Neural cell (in vitro differentiated cells): ENCODE data around the gene SMOC1. TPM values are rescaled to one million over a fixed set of nuclear protein-coding genes. Genes with fewer than 3 reads are reported as not detected.

Experiments
- H2AFZ ChIP-seq: fragments of 200-600, 300-800 bp; sonication (generic), shearing (Covaris generic); 2 replicates; pipeline ENCODE4 v1.6.0; 2014; ENCODE audit warnings: low read depth, mild to moderate bottlenecking, antibody characterized with exemption, low read length, moderate library complexity
- H3F3A ChIP-seq: fragments of 200-600 bp; shearing (Covaris generic); 2 replicates; pipeline ENCODE4 v1.6.1; 2016; ENCODE audit warnings: mild to moderate bottlenecking, moderate library complexity, mixed read lengths, antibody characterized with exemption, low read length; ENCODE audit not compliant: insufficient read depth, poor library complexity, severe bottlenecking
- H3K27ac ChIP-seq: fragments of 200-600, 300-800 bp; sonication (generic), shearing (Covaris generic); 2 replicates; pipeline ENCODE4 v1.5.1; 2014; ENCODE audit warnings: mild to moderate bottlenecking, low read length, moderate library complexity
- H3K27me3 ChIP-seq: fragments of 300-800, 200-600 bp; sonication (generic), shearing (Covaris generic); 2 replicates; pipeline ENCODE4 v1.6.0; 2014; ENCODE audit warnings: mild to moderate bottlenecking, low read depth, low read length, moderate library complexity; ENCODE audit not compliant: insufficient read depth
- H3K36me3 ChIP-seq: fragments of 300-800, 200-600 bp; sonication (generic), shearing (Covaris generic); 2 replicates; pipeline ENCODE4 v1.5.1; 2014; ENCODE audit warnings: mild to moderate bottlenecking, antibody characterized with exemption, low read length, moderate library complexity; ENCODE audit not compliant: insufficient read depth
- H3K4me2 ChIP-seq: fragments of 300-800, 200-600 bp; sonication (generic), shearing (Covaris generic); 2 replicates; pipeline ENCODE4 v1.6.0; 2014; ENCODE audit warnings: mild to moderate bottlenecking, low read length
- H3K4me3 ChIP-seq: fragments of 300-800, 200-600 bp; sonication (generic), shearing (Covaris generic); 2 replicates; pipeline ENCODE4 v1.5.1; 2014; ENCODE audit warnings: mild to moderate bottlenecking, low read length, moderate library complexity
- H3K79me2 ChIP-seq: fragments of 200-600 bp; shearing (Covaris generic); replicated peaks from 2 replicates; pipeline ENCODE4 v1.6.0; 2014; ENCODE audit warnings: mild to moderate bottlenecking, low read length, moderate library complexity; ENCODE audit not compliant: insufficient read depth
- H3K9ac ChIP-seq: fragments of 300-800, 200-600 bp; sonication (generic), shearing (Covaris generic); 2 replicates; pipeline ENCODE4 v1.6.1; 2016; ENCODE audit warnings: mild to moderate bottlenecking, low read length, mixed read lengths
- H3K9me2 ChIP-seq: fragments of 200-600 bp; shearing (Covaris generic); 2 replicates; pipeline ENCODE4 v1.6.1; 2016; ENCODE audit warnings: mild to moderate bottlenecking, low read length, mixed read lengths; ENCODE audit not compliant: insufficient read depth
- H3K9me3 ChIP-seq: fragments of 200-600, 300-800 bp; sonication (generic), shearing (Covaris generic); 2 replicates; pipeline ENCODE4 v1.6.1; 2016; ENCODE audit warnings: mild to moderate bottlenecking, mixed run types, low read length, moderate library complexity, mixed read lengths
- H4K20me1 ChIP-seq: fragments of 200-600 bp; shearing (Covaris generic); 2 replicates; pipeline ENCODE4 v1.6.1; 2016; ENCODE audit warnings: mild to moderate bottlenecking, mixed run types; ENCODE audit not compliant: insufficient read depth
- CTCF ChIP-seq: fragments of 450-650 bp; IDR thresholded peaks from 2 replicates; pipeline ENCODE4 v1.5.1; 2014; ENCODE audit warnings: antibody characterized with exemption, mild to moderate bottlenecking, moderate library complexity; ENCODE audit not compliant: poor library complexity, severe bottlenecking
- EP300 ChIP-seq: fragments of 450-650 bp; conservative IDR thresholded peaks from 2 replicates; pipeline ENCODE4 v1.6.1; 2014; ENCODE audit warnings: antibody characterized with exemption, mild to moderate bottlenecking, moderate library complexity; ENCODE audit not compliant: poor library complexity, severe bottlenecking
- EZH2 ChIP-seq: fragments of 200-600, 300-800 bp; shearing (Covaris generic), sonication (generic); IDR thresholded peaks from 2 replicates; pipeline ENCODE4 v1.6.1; 2014; ENCODE audit warnings: antibody characterized with exemption, low read length, borderline replicate concordance, mild to moderate bottlenecking; ENCODE audit not compliant: insufficient read depth, poor library complexity, severe bottlenecking
- MXI1 ChIP-seq: fragments of 450-650 bp; conservative IDR thresholded peaks from 2 replicates; pipeline ENCODE4 v1.6.1; 2014; ENCODE audit warnings: antibody characterized with exemption, mild to moderate bottlenecking; ENCODE audit not compliant: poor library complexity, severe bottlenecking
- POLR2AphosphoS5 ChIP-seq: IDR thresholded peaks from 2 replicates; pipeline ENCODE4 v1.6.1; 2012
- RAD21 ChIP-seq: fragments of 450-650 bp; conservative IDR thresholded peaks from 2 replicates; pipeline ENCODE4 v1.6.1; 2014; ENCODE audit warnings: antibody characterized with exemption, mild to moderate bottlenecking, moderate library complexity
- SMC3 ChIP-seq: fragments of 450-650 bp; conservative IDR thresholded peaks from 2 replicates; pipeline ENCODE4 v1.6.1; 2014; ENCODE audit warnings: antibody characterized with exemption, mild to moderate bottlenecking, moderate library complexity; ENCODE audit not compliant: poor library complexity
- TAF1 ChIP-seq: IDR thresholded peaks from 2 replicates; pipeline ENCODE4 v1.6.1; 2012; ENCODE audit warnings: low read depth
- polyA plus RNA-seq: library from polyadenylated mRNA; depleted of rRNA; stranded (reverse); fragments of >200 nt; gene quantifications from 2 replicates; pipeline ENCODE4 v1.2.3, GENCODE V29; 2014
- TF ChIP-seq, protein P1 (sequence below): IDR thresholded peaks from 2 replicates; pipeline ENCODE4 v1.6.1; 2012; ENCODE audit warnings: borderline replicate concordance

SMOC1 gene
- polyA plus RNA-seq, 1 donor from 2014 or later, result 8.7 TPM

DNA sequence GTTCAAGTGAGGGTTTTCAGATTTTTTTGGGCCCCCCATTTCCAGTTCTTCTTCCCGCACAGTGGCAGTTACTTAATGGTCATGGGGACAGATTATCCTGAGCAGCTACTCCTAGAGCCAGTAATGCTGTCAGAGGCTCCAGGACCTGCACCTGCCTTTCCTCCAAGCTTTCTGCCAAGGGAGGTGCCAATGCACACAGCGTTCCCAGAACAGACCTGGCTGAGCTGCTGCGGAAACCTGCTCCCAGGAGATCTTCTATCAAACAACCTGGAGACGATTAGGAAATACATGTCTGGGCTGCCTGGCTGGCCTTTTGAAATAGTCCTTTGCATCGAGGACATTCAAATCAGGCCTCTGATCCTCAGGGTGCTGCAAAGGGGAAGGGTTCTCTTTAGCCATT is 188.6 kb downstream of the SMOC1 start:
- Histone ChIP-seq H4K20me1 (no peaks in the 10 kb centered on the region), H3K4me2 (no peak overlapping the region), H3K9me3 (no peaks in the 10 kb centered on the region), H3K27ac (no peak overlapping the region), H3K79me2 (no peaks in the 10 kb centered on the region), H3K9ac (no peak overlapping the region), H3F3A (no peaks in the 10 kb centered on the region), H2AFZ (no peak overlapping the region), H3K36me3 (no peaks in the 10 kb centered on the region), H3K27me3 (no peaks in the 10 kb centered on the region), H3K9me2 (no peaks in the 10 kb centered on the region), H3K4me3 (no peak overlapping the region)
- TF ChIP-seq RAD21 (no peak), SMC3 (no peak), EZH2 (no peak), POLR2AphosphoS5 (no peak), EP300 (no peak), MXI1 (no peak), CTCF (no peak), TAF1 (no peak)
- TF ChIP-seq, protein P1, sequence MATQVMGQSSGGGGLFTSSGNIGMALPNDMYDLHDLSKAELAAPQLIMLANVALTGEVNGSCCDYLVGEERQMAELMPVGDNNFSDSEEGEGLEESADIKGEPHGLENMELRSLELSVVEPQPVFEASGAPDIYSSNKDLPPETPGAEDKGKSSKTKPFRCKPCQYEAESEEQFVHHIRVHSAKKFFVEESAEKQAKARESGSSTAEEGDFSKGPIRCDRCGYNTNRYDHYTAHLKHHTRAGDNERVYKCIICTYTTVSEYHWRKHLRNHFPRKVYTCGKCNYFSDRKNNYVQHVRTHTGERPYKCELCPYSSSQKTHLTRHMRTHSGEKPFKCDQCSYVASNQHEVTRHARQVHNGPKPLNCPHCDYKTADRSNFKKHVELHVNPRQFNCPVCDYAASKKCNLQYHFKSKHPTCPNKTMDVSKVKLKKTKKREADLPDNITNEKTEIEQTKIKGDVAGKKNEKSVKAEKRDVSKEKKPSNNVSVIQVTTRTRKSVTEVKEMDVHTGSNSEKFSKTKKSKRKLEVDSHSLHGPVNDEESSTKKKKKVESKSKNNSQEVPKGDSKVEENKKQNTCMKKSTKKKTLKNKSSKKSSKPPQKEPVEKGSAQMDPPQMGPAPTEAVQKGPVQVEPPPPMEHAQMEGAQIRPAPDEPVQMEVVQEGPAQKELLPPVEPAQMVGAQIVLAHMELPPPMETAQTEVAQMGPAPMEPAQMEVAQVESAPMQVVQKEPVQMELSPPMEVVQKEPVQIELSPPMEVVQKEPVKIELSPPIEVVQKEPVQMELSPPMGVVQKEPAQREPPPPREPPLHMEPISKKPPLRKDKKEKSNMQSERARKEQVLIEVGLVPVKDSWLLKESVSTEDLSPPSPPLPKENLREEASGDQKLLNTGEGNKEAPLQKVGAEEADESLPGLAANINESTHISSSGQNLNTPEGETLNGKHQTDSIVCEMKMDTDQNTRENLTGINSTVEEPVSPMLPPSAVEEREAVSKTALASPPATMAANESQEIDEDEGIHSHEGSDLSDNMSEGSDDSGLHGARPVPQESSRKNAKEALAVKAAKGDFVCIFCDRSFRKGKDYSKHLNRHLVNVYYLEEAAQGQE, result no peak

DNA sequence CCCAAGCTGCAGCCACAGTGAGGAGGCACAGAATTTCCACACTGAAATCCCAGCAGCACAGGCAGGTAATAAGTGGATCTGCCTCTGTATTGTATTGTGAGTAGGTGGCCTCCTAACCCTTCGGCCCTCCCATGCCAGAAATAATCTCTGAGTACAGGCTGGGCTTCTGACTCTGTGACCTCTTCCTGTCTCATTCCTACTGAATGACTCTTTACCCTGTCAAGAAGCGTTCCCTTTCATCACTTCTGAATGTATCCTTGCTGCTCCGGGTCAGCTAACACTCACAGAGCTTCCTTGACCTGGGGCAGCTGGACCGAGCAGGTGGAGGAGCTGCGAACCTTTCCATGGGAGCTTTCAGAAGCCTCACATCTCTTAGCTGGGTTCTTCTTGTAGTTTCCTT is 190.0 kb downstream of the SMOC1 start:
- no peak overlapping the region for H3K4me3 ChIP-seq
- H3K4me2 ChIP-seq, result no peak overlapping the region
- TF ChIP-seq TAF1, result no peak
- no peak for TF ChIP-seq EZH2
- no peak for TF ChIP-seq EP300
- no peaks in the 10 kb centered on the region for H3K79me2 ChIP-seq
- H3K27ac ChIP-seq, result no peak overlapping the region
- no peaks in the 10 kb centered on the region for H4K20me1 ChIP-seq
- no peaks in the 10 kb centered on the region for H3K9me3 ChIP-seq
- H3K9ac ChIP-seq, result no peak overlapping the region
- H3K9me2 ChIP-seq, result no peaks in the 10 kb centered on the region
- no peaks in the 10 kb centered on the region for H3F3A ChIP-seq
- H3K36me3 ChIP-seq, result no peaks in the 10 kb centered on the region
- H2AFZ ChIP-seq, result no peak overlapping the region
- H3K27me3 ChIP-seq, result no peaks in the 10 kb centered on the region
